WERI-Rb-1 (cell line): ENCODE measurements around the gene CD37.

Experiments
- DNase-seq: peaks from one replicate; pipeline ENCODE4 v3.0.0-alpha.2; 2020
- H3K27ac ChIP-seq: fragments of 250-450 bp; sonication (Bioruptor Pico); 2 replicates; pipeline ENCODE4 v1.5.1; 2020; ENCODE audit warnings: mild to moderate bottlenecking, moderate library complexity
- H3K27me3 ChIP-seq: fragments of 250-450 bp; sonication (Bioruptor Pico); 2 replicates; pipeline ENCODE4 v1.5.1; 2021; ENCODE audit warnings: mild to moderate bottlenecking, low read depth, moderate library complexity; ENCODE audit not compliant: insufficient read depth, severe bottlenecking
- H3K36me3 ChIP-seq: fragments of 250-450 bp; sonication (Bioruptor Pico); 2 replicates; pipeline ENCODE4 v1.5.1; 2020; ENCODE audit warnings: mild to moderate bottlenecking, moderate library complexity
- H3K4me3 ChIP-seq: 2 replicates; pipeline ENCODE4 v1.5.1; 2011; ENCODE audit warnings: low read depth, mild to moderate bottlenecking, control low read depth, low read length
- H3K9me3 ChIP-seq: fragments of 250-450 bp; sonication (Bioruptor Pico); 2 replicates; pipeline ENCODE4 v1.5.1; 2021; ENCODE audit warnings: mild to moderate bottlenecking, moderate library complexity; ENCODE audit not compliant: severe bottlenecking
- CTCF ChIP-seq: IDR thresholded peaks from 2 replicates; pipeline ENCODE4 v1.5.1; 2011; ENCODE audit warnings: low read depth, mild to moderate bottlenecking, control low read depth, inconsistent platforms, low read length

CD37 gene

DNA sequence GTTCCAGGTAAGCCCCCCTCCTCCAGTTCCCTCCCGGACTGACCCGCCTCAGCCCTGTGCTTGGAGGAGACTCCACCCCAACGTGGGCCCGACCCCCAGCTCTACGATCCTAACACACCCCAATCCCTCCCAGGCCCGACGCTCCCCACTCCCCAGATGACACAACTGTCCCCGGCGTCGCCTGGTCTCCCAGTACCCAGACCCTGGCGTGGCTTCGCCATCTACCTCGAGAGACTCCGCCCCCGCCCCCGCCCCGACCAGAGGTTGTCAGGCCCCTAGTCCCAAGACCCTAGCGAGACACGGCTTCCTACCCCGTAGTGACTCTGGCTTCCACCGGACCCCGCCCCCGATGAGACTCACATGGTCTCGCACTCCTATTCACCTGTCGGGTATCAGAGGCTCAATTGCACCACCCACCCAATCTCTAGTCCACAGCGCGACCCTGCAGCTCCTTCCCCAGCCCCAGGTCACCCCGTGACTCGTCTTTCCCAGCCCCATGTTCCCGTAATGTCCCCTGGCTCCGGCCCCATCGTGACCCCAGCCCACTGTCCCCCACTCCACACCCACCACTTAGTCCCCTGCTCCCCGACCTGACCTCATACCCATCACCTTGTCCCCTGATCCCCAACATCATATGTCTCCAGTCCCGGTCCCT lies 2.9 kb downstream of the CD37 start:
- H3K36me3 ChIP-seq: peaks cover 16% of the 10 kb centered on the region
- no peak overlapping the region for H3K4me3 ChIP-seq
- H3K27me3 ChIP-seq: no peaks in the 10 kb centered on the region
- no peak for TF ChIP-seq CTCF
- DNase-seq: no peak
- no peak overlapping the region for H3K27ac ChIP-seq
- H3K9me3 ChIP-seq: no peaks in the 10 kb centered on the region

- no peak for TF ChIP-seq CTCF
- Histone ChIP-seq H3K36me3 (peaks cover 19% of the 10 kb centered on the region), H3K9me3 (no peaks in the 10 kb centered on the region), H3K27me3 (no peaks in the 10 kb centered on the region), H3K4me3 (no peak overlapping the region), H3K27ac (no peak overlapping the region)
- peak; percentile 28 for DNase-seq
Measured at GRCh38 chr19:49338691-49339300, 3.6 kb downstream of the CD37 start.

DNA sequence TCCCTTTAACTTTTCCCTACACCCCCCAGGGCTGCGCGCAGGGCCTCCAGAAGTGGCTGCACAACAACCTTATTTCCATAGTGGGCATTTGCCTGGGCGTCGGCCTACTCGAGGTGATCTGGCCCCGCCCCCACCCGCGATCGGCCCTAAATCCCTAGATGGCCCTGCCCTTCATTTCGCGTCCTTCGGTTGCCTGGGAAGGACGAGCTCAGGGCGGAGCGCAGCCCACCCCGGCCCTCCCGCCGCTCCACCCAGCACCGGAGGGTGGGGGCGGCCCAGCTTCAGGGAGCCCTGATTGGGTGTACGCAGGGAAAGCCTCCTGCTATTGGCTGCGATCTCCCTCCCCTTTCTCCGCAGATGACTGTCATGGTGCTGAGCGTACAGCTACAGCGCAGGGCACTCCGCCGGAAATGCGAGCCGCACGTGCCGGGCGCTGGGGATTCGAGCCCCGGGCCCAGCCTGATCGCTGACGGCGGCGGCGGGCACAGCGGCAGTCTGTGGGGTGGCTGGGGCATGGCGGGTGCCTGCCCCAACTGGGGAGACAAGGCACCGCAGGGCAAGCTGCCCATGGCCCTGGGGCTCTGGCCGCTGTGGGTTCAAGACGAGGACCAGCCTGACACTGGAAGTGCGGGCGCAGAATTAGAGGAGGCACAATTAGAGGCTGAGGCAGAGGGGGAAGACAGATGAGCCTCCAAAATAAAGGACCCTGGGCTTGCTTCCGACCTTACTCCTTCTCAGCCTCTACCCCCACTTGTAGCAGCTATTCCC lies 4.3 kb downstream of the CD37 start:
- Histone ChIP-seq H3K4me3 (no peak overlapping the region), H3K27me3 (no peaks in the 10 kb centered on the region), H3K27ac (no peak overlapping the region), H3K9me3 (no peaks in the 10 kb centered on the region), H3K36me3 (peaks cover 23% of the 10 kb centered on the region)
- no peak for TF ChIP-seq CTCF
- DNase-seq: no peak

GRCh38 chr19:49340069-49340864 lies 5.1 kb downstream of the CD37 start:
- H3K27ac ChIP-seq: no peak overlapping the region
- no peaks in the 10 kb centered on the region for H3K27me3 ChIP-seq
- no peak for TF ChIP-seq CTCF
- peak; percentile 40 for DNase-seq
- H3K36me3 ChIP-seq: peaks cover 31% of the 10 kb centered on the region
- no peaks in the 10 kb centered on the region for H3K9me3 ChIP-seq
- H3K4me3 ChIP-seq: no peak overlapping the region

GRCh38 chr19:49340865-49341718 lies 5.9 kb downstream of the CD37 start:
- H3K4me3 ChIP-seq: no peak overlapping the region
- no peaks in the 10 kb centered on the region for H3K9me3 ChIP-seq
- TF ChIP-seq CTCF: no peak
- H3K27me3 ChIP-seq: no peaks in the 10 kb centered on the region
- peaks cover 36% of the 10 kb centered on the region for H3K36me3 ChIP-seq
- no peak overlapping the region for H3K27ac ChIP-seq
- no peak for DNase-seq
